Ishikawa (cell line): Measurements from ENCODE around the gene MAST2.

Source experiments
- EGR1 ChIP-seq: IDR thresholded peaks from 2 replicates; pipeline ENCODE4 v1.6.1; 2012
- FOXM1 ChIP-seq: IDR thresholded peaks from 2 replicates; pipeline ENCODE4 v1.6.1; 2012; ENCODE audit warnings: low read depth, borderline replicate concordance

DNA sequence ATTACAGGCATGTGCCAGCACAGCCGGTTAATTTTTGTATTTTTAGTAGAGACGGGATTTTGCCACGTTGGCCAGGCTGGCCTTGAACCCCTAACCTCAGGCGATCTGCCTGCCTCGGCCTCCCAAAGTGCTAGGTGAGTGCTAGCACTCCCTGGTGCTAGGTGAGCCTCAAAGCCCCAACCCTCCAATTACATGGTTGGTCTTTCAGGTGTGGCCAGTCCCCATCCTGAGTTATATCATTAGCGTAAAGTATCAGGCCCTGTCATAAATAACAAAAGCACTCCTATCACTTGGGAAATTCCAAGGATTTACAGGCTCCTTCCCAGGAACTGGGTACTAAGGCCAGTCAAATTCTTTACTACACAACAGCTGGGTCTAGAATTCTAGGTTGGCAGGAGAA, 191.0 kb downstream of the MAST2 start:
- TF ChIP-seq FOXM1 (no peak), EGR1 (no peak)
